NCI-H187 treated with DMSO at 0.1 percent for 48 hours (cell line): Measurements from ENCODE around the gene CTNNBL1.

Experiments
- DNase-seq: peaks from one replicate; lab custom pipeline; 2025; lab: John Stamatoyannopoulos, UW

CTNNBL1 gene

DNA sequence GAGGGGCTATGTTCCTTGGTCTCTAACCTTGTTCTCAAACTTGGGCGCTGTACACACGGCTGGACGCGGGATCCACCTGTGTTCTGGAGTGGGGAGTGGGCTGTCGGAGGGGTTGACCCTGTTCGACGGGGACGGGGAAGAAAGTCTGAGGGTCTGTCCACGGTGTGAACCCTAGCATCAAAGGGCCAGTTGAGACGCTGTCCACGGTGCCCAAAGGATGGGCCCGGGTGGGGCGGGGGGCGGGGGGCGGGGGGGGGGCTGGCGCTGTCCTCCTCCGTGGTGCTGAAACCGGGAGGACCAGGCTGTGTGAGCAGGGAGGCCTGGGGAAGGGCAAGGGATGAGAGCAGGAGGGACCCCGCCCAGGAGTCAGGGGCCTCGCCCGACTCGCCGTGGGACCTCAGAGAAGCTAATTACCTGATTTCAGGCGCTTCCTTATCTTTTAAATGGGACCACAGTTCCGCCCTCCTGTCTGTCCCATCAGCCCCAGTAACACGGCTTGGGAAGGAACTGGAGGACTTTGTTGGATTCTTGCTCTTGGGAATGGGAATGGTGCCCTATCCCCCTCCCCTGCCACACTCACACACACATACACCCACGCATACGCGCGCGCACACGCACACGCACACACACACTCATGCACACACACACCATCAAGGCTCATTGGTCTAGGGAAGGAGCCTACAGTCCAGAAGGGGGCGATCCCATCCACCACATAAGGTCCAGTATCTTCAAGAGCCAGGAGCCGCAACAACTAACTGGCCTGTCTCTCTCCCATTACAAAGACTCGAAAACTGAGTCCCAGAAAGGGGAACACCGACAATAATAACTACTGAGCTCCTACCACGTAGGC, 208.0 kb downstream of the CTNNBL1 start:
- no peak for DNase-seq

DNA sequence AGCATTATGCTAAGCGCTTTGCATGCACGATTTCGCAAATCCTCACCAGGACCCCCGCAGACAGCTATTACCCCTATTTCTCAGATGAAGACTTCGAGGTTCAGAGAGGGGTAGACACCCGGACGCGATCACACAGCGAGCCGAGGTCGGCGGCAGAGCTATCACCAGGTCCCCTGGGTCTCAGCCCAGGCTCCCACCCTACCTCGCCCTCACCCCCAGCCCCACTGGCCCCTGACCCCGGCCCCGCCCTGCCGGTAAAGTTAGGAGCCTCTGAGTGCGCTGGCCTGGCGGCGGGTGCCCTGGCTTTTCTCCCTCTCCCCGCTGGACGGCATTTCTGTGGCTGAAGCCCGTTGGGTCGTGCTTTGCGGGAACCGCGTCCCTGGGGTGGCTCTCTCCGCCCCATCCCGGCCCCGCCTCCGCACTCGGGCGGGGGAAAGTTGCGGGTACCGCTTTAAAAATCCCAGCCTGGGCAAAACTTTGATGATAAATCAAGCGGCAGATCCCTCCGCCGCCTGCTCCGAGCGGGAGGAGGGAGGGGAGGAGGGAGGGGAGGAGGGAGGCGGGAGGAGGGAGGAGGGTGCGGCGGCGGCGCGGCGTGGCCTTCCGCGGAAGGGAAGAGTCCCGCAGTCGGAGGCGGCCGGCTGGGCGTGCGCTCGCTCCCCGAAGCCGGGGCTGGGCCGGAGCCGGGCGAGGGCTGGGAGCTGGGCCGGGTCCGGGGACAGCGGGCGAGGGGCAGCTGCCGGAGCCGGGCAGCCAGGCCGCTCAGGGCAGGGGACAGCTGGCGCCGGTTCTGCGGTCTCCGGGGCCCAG, 208.9 kb downstream of the CTNNBL1 start, which contains the start of gene VSTM2L:
VSTM2L (plus strand) TSS at position 624 of the 810 bp plus-strand sequence. CDS start 224 bp downstream, outside the sequence.
- no peak for DNase-seq

DNA sequence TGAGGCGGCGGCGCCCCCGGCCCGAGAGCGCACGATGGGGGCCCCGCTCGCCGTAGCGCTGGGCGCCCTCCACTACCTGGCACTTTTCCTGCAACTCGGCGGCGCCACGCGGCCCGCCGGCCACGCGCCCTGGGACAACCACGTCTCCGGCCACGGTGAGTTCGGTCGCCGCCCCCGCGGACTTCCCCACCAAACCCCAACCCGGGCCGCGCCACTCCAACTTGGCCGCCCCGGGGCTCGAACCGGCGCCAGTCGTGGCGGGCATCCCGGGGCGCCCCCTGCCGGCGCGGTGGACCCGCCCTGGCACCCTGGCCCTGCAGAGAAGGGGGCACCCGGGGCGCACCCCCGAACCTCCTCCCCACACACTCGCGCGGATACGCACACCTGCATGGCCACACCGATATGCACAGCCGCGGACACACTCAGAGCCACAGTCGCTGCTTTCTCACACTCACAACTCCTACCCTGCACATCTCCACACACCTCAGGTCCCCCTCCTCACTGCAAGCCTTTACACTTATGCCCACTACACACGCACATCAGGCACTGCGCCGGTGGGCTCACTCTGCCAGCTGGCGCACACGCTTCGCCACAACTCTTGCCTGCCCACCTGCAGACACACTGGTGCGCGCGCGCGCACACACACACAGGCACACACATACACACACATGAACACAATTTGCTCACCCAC, 209.6 kb downstream of the CTNNBL1 start:
- no peak for DNase-seq

- no peak for DNase-seq
Measured at GRCh38 chr20:37904008-37904642, 210.3 kb downstream of the CTNNBL1 start.

DNA sequence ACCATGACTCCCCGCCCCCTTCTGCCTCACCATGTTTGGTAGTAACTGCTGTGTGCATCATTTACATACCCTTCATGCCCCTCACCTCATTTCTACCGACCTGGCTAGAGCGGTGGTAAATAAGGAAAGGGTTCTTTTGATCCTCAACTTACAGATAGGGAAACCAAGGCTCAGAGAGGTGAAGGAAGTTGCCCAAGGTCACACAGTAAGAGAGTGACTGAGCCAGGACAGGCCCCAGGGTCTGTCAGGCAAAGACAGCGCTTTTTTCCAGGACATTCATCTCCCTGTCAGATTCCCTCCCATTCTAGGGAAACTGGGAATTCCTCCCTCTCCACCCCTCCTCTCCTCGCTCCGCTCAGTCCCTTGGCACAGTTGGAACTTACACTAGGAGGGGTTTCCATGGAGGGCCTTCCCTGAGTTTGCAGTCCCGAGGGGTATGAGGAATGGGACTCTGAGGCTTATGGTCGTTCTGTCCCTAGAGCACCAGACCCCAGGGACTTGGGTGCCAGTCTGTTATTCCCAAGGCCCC, 211.1 kb downstream of the CTNNBL1 start:
- DNase-seq, result no peak

DNA sequence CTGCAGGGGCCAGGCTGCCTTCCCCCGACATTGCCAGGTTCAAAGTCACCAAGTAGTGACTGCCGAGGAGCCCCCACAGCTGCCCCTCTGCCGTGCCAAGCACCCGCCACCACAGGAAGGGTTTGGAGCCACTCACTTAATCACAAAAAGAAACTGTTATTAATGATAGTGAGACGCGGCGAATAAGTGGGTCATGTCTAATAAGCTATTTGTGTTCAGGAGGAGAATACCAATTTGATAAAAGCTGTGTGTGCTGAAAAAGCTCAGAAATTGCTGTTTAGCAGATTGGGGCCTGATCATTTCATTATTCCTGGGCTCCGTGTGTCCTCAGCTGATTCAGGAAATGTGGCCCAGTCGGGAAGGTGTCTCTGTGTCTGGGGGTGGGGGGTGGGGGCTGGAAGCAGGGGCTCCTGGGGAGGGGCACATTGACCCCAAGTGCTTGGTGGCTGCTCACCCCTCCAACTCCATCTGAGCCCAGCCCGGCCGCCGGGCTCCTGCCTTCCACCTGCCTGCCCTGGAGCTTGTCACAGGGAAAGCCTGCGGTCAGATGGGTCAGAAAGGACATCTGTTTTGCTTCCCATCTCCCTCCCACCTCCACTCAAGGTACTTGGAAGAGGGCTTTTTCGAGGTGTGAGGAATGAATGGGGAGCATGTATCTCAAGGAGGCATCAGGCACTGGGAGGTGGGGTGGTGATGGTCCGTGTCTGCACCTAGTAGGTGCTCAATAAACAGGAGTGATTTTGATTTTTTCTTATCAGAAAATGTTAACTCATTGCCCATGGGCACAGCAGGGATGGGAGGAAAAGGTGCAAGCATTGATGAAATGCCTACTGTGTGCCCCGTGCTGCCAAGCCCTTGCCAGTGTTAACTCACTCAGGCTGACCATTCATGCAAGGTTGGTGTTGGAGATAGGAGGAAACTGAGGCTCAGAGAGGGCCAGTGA, 212.1 kb downstream of the CTNNBL1 start:
- no peak for DNase-seq

DNA sequence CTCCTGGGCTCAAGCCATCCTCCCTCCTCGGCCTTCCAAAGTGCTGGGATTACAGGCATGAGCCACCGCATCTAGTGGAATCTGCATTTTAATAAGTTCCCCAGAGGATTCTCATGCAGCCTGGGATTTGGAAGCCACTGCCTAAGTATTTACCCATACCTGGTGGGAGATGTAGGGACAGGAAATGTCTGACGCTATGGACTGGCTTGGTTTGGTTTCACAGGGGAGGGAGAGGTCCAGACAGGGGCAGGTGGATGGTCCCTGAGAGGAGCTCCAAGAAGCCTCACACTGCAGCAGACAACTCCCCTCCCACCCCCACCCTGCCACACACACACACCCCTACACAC, 213.5 kb downstream of the CTNNBL1 start:
- DNase-seq, result no peak

GRCh38 chr20:37907677-37908401, 214.0 kb downstream of the CTNNBL1 start:
- DNase-seq, result no peak

- no peak for DNase-seq
Measured at GRCh38 chr20:37911261-37911660, 217.4 kb downstream of the CTNNBL1 start.

DNA sequence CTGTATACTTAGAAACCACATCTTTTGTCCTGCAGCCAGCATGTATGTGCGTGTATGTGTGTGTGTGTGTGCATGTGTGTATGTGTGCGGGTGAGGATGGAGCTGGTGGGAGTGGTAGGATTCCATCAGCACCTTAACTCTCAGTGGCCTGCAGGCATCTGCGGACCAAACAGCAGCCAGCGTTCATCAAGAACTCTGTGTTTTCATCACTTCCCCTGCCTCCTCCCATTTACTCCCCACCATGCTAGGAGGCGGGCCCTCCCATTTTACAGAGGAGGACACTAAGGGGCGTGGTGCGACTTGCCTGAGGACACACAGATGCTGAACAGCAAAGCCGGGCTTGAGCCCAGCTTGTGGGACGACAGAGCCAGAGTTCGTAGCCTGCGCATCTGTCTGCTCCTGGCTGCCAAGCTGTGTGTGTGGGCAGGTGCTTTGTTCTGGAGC, 218.0 kb downstream of the CTNNBL1 start:
- DNase-seq, result no peak

GRCh38 chr20:37912874-37913273, 219.0 kb downstream of the CTNNBL1 start:
- DNase-seq, result no peak

DNA sequence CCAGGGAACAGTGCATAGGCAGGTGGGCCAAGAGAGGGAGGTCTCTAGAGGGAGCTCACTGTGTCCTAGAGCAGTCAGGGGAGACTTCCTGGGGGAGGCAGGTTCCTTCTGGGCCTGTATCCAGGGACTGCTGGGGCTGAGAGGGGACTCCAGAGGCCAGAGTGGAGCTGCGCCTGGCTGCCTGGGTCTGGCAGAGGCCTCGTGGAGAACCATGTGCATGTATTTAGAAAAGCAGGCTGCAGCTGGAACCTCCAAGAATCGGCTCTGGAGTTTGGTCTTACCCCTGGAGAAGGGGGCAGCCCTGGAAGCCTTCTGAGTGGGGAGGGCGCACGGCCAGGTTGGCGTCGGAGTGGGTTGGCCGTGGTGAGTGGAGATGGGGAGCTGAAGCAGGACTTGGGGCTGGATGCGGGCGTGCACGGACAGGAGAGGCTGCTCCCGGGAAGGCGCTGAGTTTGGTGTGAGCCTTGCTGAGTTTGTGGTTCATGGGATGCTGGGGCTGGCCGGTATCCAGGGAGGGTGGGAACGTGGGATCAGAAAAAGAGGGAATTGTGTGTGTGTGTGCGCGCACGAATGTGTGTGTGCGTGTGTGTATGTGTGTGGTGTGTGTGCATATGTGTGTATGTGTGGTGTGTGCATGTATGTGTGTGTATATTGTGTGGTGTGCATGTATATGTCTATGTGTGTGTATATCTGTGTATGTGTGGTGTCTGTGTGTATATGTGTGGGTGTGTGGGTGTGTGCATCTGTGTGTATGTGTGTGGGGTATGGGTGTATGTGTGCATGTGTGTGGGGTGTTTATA, 219.9 kb downstream of the CTNNBL1 start:
- no peak for DNase-seq

DNA sequence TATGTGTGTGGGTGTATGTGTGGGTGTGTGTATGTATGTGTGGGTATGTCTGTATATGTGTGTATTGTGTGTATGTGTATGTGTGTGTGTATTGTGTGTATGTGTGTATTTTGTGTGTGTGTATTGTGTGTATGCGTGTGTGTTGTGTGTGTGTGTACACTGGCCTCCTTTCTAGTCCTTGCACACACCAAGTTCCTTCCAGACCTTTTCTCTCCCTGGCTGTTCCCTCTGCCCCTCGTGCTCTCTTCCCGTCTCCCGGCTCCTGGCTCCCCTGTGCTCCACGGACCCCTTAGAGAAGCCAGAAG, 220.5 kb downstream of the CTNNBL1 start:
- no peak for DNase-seq

DNA sequence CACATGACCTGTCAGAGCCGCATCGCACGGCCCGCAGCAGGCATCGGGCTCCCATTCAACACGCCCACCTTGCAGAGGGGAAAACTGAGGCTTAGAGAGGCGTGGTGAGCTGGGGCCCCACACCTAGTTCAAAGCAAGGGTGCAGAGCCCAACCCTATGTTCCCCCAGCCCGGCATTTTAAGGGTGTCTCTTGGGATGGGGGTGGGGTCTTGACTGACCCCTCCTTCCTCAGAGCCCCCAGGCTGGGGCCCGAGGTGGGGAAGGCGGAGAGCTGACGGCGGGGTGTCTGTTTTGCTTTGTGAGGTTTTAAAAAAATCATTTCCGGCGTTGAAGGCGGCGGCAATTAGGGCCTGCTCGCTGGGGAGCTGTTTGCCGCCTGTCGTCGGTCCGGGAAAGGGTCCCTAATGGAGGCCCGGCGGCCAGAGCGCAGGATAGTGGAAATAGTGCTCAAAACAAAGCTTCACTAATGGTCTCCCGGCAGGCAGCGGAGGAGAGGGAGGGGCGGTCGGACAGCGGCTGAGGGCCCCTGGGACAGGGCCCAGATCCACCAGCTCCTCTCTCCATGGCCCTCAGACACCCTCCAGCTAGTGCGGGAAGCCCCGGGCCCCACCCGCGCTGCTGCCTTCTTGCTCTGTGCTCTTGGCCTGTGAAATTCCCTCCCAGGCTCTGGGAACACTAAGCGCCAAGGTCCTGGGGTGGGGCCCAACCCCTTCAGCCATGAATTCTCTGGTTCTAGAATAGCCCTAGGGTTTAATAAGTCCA, 221.0 kb downstream of the CTNNBL1 start:
- DNase-seq, result no peak

DNA sequence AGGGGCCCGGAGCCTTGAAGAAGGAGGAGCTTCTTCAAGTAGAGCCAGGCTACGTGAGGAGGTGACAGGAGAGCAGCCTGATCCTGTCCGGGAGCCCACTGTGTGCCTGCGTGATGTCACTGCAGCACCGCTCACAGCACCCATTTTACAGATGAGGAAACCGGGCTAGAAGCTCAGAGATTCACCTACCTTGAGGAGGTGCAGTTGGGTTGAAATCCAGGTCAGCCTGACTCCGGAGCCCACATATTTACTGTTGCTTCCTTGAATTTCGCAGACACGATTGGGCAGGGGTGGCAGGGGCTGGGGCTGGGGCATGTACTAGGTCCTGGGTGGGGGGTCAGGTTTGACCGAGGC, 221.6 kb downstream of the CTNNBL1 start:
- DNase-seq, result no peak

DNA sequence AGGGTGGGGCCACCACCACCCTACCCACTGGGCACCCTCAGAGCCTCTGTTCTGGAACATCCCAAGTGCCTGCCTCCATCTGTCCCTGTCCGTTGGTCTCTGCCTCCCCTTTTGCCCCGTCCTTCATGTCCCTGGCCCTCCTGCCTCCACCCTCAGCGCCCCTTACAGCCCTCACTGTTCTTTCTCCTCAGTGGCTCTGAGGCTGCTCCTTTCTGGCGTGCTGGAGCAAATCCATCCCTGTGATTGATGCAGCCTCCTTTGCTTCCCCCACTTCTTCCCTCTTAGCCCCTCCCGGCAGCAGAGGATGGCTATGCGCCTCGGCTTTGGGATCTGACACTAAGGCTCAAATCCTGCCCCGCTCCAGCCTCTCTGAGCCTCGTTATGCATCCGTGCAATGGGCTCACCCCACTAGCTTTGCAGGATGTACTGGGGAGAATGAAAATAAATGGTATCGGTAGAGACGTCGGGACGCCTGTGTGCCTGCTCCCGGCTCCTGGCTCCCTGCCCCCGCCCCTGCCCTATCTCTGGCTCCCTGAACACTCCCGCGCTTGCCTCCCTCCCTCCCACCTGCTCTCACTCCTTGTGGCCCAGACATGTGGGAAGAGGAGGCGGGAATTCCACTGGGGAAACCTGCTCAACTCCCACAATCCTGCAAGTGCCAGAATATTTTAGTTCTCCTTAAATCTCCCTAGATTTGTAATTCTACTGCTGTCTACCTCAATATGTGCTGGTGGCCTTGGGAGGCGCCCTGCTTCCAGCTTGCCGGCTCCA, 222.2 kb downstream of the CTNNBL1 start:
- DNase-seq, result no peak

DNA sequence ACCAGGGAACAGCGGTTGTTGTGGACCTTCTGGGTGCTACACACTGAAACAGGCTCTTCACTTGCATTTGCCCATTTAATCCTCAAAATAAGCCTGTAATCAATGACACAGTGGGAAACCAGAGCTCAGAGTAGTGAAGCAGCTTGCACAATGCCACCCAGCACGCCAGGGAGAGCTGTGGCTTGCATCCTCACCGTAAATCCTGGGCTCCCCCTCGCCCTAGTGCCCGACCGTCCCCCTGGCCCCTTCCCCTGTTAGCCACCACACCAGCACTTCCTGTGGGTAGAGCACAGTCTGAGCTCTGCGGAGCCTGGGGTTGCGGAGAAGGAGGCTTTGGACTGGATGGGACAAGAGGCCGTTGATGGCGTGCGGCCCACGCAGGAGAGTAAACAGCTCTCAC, 223.6 kb downstream of the CTNNBL1 start:
- no peak for DNase-seq

GRCh38 chr20:37918035-37918434, 224.2 kb downstream of the CTNNBL1 start:
- DNase-seq, result no peak
